K562 (cell line): ENCODE data around the gene BBS5. TPM values are rescaled to one million over a fixed set of nuclear protein-coding genes. Genes with fewer than 3 reads are reported as not detected.

Experiments
- ATF7 ChIP-seq: fragments of 450-650 bp; IDR thresholded peaks from 2 replicates; pipeline ENCODE4 v1.7.1; 2014; ENCODE audit warnings: mild to moderate bottlenecking, moderate library complexity
- E2F8 ChIP-seq: fragments of 450-650 bp; IDR thresholded peaks from 2 replicates; pipeline ENCODE4 v1.7.1; 2018; ENCODE audit warnings: mild to moderate bottlenecking, low read depth; ENCODE audit not compliant: partially characterized antibody
- ELK3 ChIP-seq: fragments of 450-650 bp; formaldehyde crosslinking; IDR thresholded peaks from 2 replicates; pipeline ENCODE4 v1.4.0; 2020; ENCODE audit warnings: mild to moderate bottlenecking
- ETS1 ChIP-seq: conservative IDR thresholded peaks from 2 replicates; pipeline ENCODE4 v1.6.1; 2011; ENCODE audit warnings: low read depth, mild to moderate bottlenecking, low read length; ENCODE audit not compliant: control insufficient read depth
- HDAC1 ChIP-seq, 2 experiments: fragments of 450-650 bp; IDR thresholded peaks; 2 replicates each; pipeline ENCODE4 v1.6.1; 2016 to 2017; ENCODE audit warnings: inconsistent platforms in 1 of 2, mild to moderate bottlenecking in 1 of 2, moderate library complexity in 1 of 2
- NCOA4 ChIP-seq: fragments of 450-650 bp; IDR thresholded peaks from 2 replicates; pipeline ENCODE4 v1.6.1; 2018; ENCODE audit warnings: mild to moderate bottlenecking; ENCODE audit not compliant: partially characterized antibody
- NRF1 ChIP-seq, 2 experiments: fragments of 450-650 bp; IDR thresholded peaks in 1 of 2; conservative IDR thresholded peaks in 1 of 2; 2 replicates each; pipeline ENCODE4 v1.6.1; 2014; ENCODE audit warnings: mild to moderate bottlenecking in 2 of 2
- POLR2G ChIP-seq: fragments of 200-400 bp; formaldehyde crosslinking; IDR thresholded peaks from 2 replicates; pipeline ENCODE4 v1.6.1; 2017; ENCODE audit warnings: low read depth, mild to moderate bottlenecking, antibody characterized with exemption, low read length, moderate library complexity
- POLR3A ChIP-seq: IDR thresholded peaks from 2 replicates; pipeline ENCODE4 v1.6.1; 2011; ENCODE audit warnings: borderline replicate concordance, mild to moderate bottlenecking, moderate library complexity; ENCODE audit not compliant: insufficient read length, insufficient read depth; ENCODE audit errors: extremely low read depth
- PTBP1 ChIP-seq: fragments of 200-400 bp; formaldehyde crosslinking; IDR thresholded peaks from 2 replicates; pipeline ENCODE4 v1.6.1; 2017; ENCODE audit warnings: low read depth, low read length
- RB1 ChIP-seq: fragments of 450-650 bp; IDR thresholded peaks from 2 replicates; pipeline ENCODE4 v1.6.1; 2017; ENCODE audit warnings: low read depth, mild to moderate bottlenecking
- RBBP5 ChIP-seq: fragments of 200-600 bp; sonication (generic); IDR thresholded peaks from 2 replicates; pipeline ENCODE4 v1.6.1; 2012; ENCODE audit warnings: borderline replicate concordance, mild to moderate bottlenecking, low read length, control low read depth, inconsistent platforms; ENCODE audit not compliant: insufficient read depth, poor library complexity, severe bottlenecking
- RBM25 ChIP-seq: fragments of 200-400 bp; formaldehyde crosslinking; IDR thresholded peaks from 2 replicates; pipeline ENCODE4 v1.6.1; 2018; ENCODE audit warnings: low read length, low read depth, moderate library complexity; ENCODE audit not compliant: severe bottlenecking
- SNAPC5 ChIP-seq: fragments of 250-450 bp; sonication (Bioruptor Pico); IDR thresholded peaks from 2 replicates; pipeline ENCODE4 v1.8.0; 2021; ENCODE audit warnings: moderate library complexity, mild to moderate bottlenecking, inconsistent platforms
- ZBTB43 ChIP-seq: sonication (generic); formaldehyde crosslinking; IDR thresholded peaks from 2 replicates; pipeline ENCODE4 v1.8.0; 2023; ENCODE audit warnings: mild to moderate bottlenecking, missing genetic modification reagents
- ZNF24 ChIP-seq: fragments of 450-650 bp; IDR thresholded peaks from 2 replicates; pipeline ENCODE4 v1.6.1; 2016
- ZNF644 ChIP-seq: fragments of 200-800 bp; sonication (Bioruptor generic); IDR thresholded peaks from 2 replicates; pipeline ENCODE4 v1.6.1; 2016; ENCODE audit warnings: low read depth, missing genetic modification characterization, missing compliant biosample characterization
- ZNF740 ChIP-seq, 3 experiments: fragments of 200-800 bp in 1 of 3; sonication (Bioruptor generic) in 1 of 3; sonication (generic) in 1 of 3; formaldehyde crosslinking in 1 of 3; IDR thresholded peaks; 2 replicates each; pipeline versions ENCODE4 v1.6.1 to v1.8.0; 2016 to 2022; ENCODE audit warnings: mild to moderate bottlenecking in 2 of 3, missing compliant biosample characterization in 2 of 3, missing genetic modification characterization in 2 of 3, missing genetic modification reagents in 1 of 3
- polyA plus RNA-seq, 8 experiments: library from polyadenylated mRNA; depleted of rRNA in 4 of 8; stranded (reverse) in 5 of 8; unstranded in 3 of 8; fragments of >200 nt; fragmentation: Nextera tagmentation in 2 of 8; fragmentation: Illumina TruSeq in 1 of 8; extraction: Ambion mirVana in 2 of 8; extraction: Trizol in 1 of 8; gene quantifications; 2 replicates each; pipeline versions ENCODE4 v1.2.1 to v1.2.3, GENCODE V29; 2011 to 2014; ENCODE audit warnings: inconsistent platforms in 1 of 8, missing spikeins in 1 of 8
- total RNA-seq, 7 experiments: library from RNA; depleted of rRNA in 6 of 7; stranded (reverse); fragments of >200 nt in 6 of 7; fragmentation: Illumina TruSeq in 2 of 7; extraction: Trizol in 2 of 7; gene quantifications; 2 replicates each; pipeline versions ENCODE4 v1.2.1 to v1.2.3, GENCODE V29; 2011 to 2021; ENCODE audit warnings: low replicate concordance in 1 of 7

Gene BBS5
- total and polyA plus RNA-seq, 9 of the 15 experiments (the other 6 are each of a cell fraction or from before 2014, with no cell fraction given) = 0.48 to 6.9 (median 4.3) TPM

- TF ChIP-seq NRF1 (conservative IDR thresholded peaks at IDR 0.05 in 1 of 2, IDR thresholded peaks at IDR 0.05 in 1 of 2) (peak; percentile 87 to 89), SNAPC5 (CRISPR knock-in tag) (no peak), RBBP5 (peak; percentile 92), POLR2G (peak; percentile 89), ZBTB43 (CRISPR knock-in tag) (peak; percentile 74; the same call in 1 of the 2 replicates), ZNF644 (tag) (no peak), PTBP1 (0 out of 2 replicates have a peak, but pooled peaks have one; percentile 40), RB1 (peak; percentile 90), ZNF740 (CRISPR knock-in tag; IDR thresholded peaks at IDR 0.05) (peak; percentile 52; the same call in 1 of the 2 replicates), ZNF740 (tag; IDR thresholded peaks at IDR 0.05) (no peak), ATF7 (peak; percentile 81), NCOA4 (no peak), ELK3 (CRISPR knock-in tag) (0 out of 2 replicates have a peak, but pooled peaks have one; percentile 24), ETS1 (peak; percentile 94; the same call in 1 of the 2 replicates), ZNF24 (peak; percentile 50; the same call in 1 of the 2 replicates), HDAC1 (IDR thresholded peaks at IDR 0.05) (peak in 1 of 2 experiments; percentile 99; a peak in 2 of 4 replicates), RBM25 (no peak), E2F8 (peak; percentile 58), POLR3A (no peak)
These were observed at the start of gene BBS5 (continued) for GRCh38 chr2:169479257-169480078.
